IgD-negative memory B cell (primary cell): ENCODE measurements around the gene PEX11G. TPM values are rescaled to one million over a fixed set of nuclear protein-coding genes. Genes with fewer than 3 reads are reported as not detected.

Experiments
- H3K27ac Mint-ChIP-seq, 3 donors: one replicate each; pipeline ENCODE4 v1.8.0; 2020 to 2022; ENCODE audit warnings: mild to moderate bottlenecking in 3 of 3, mixed read lengths in 3 of 3, moderate library complexity in 1 of 3
- H3K27me3 Mint-ChIP-seq: one replicate; pipeline ENCODE4 v1.8.0; 2021; ENCODE audit warnings: mixed read lengths
- H3K36me3 Mint-ChIP-seq: one replicate; pipeline ENCODE4 v1.8.0; 2020; ENCODE audit warnings: mild to moderate bottlenecking, mixed read lengths
- H3K4me1 Mint-ChIP-seq, 3 donors: one replicate each; pipeline ENCODE4 v1.8.0; 2020 to 2022; ENCODE audit warnings: mixed read lengths in 3 of 3, mild to moderate bottlenecking in 1 of 3
- H3K4me3 Mint-ChIP-seq, 4 donors: one replicate each; pipeline ENCODE4 v1.8.0; 2020 to 2022; ENCODE audit warnings: mild to moderate bottlenecking in 4 of 4, mixed read lengths in 4 of 4, moderate library complexity in 3 of 4
- H3K9me3 Mint-ChIP-seq, 3 donors: one replicate each; pipeline ENCODE4 v1.8.0; 2020 to 2021; ENCODE audit warnings: mixed read lengths in 3 of 3, mild to moderate bottlenecking in 1 of 3
- polyA plus RNA-seq: library from polyadenylated mRNA; unstranded; fragments of 300-500 nt; fragmentation: Illumina TruSeq; gene quantifications from one replicate; pipeline ENCODE4 v1.2.3, GENCODE V29; 2021

PEX11G gene
- polyA plus RNA-seq, 1 donor from 2014 or later: 2.8 TPM

DNA sequence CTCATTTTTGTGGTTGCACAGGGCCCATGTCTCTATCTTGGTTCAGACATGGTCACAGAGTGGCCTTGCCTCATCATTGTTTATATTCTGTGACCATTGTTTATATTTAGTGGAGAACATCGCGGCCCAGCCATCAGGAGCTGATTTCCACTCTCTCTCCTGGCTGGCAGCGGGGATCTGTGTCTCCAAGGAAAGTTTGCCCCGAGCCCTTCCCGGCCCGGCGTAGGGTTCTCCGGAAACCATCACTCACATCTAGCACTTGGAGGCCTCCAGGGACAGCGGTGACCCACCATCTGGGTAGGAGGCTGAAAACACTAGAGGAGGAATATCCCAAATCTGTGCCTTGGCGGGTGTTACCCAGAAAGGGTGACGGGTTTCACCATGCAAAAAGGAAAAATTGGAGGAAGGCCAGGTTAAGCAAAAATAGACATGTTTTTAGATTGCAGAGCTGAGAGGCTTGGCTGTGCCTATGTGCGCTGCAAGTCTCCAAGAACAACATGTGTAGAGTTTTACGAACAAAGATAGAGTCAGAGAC, 26.3 kb upstream of the PEX11G start:
- H3K4me1 Mint-ChIP-seq: peaks cover 0 to 7% (median 6%) of the 10 kb centered on the region in 3 donors
- no peaks in the 10 kb centered on the region for H3K36me3 Mint-ChIP-seq
- H3K27ac Mint-ChIP-seq: peak overlapping the region in 1 of 3 donors; percentile 85
- peaks cover 12% of the 10 kb centered on the region for H3K27me3 Mint-ChIP-seq
- no peaks in the 10 kb centered on the region for H3K9me3 Mint-ChIP-seq
- H3K4me3 Mint-ChIP-seq: peak overlapping the region; percentile 38 to 87 (median 67)

DNA sequence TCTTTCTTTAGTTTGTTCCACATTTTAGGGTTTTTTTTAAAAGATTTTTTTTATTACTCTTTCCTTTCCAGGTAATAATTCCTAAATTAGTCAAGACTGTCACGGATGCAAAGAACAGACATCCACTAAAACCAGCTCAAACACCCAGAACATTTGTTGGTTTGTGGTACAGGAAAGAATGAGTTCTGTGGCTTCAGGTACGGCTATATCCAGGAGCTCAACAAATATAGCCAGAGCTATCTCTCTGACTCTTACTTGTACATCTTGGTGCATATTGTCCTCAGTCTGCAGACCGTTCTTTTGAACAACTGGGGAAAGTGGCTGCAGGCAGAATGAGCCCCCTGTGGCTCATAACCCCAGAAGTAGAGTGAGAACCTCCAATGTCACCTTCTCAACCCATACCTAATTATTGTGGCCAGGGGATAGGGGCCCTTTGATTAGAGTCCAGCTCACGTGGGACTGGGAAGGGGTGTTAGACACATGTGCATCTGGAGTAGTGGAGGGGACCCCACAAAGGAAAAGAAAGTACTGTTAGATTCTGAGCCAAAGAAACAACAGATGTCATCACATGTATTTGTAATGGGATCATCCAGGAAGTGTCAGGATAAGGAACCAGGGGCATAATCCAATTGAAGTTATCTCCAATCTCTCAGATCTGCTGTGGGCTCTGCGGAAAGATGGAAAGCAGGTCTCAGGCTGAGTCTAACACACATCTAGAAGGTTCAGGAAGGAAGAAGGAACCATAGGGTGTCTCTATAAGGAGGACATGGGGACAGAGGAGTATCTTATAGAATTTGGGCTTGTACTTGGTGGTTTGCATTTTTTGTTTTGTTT, 25.2 kb upstream of the PEX11G start:
- no peak overlapping the region for H3K27ac Mint-ChIP-seq
- H3K9me3 Mint-ChIP-seq: no peaks in the 10 kb centered on the region
- peaks cover 17% of the 10 kb centered on the region for H3K27me3 Mint-ChIP-seq
- H3K36me3 Mint-ChIP-seq: no peaks in the 10 kb centered on the region
- peaks cover 0 to 7% (median 6%) of the 10 kb centered on the region in 3 donors for H3K4me1 Mint-ChIP-seq
- H3K4me3 Mint-ChIP-seq: peak overlapping the region in 2 of 4 donors; percentile 10 to 22

DNA sequence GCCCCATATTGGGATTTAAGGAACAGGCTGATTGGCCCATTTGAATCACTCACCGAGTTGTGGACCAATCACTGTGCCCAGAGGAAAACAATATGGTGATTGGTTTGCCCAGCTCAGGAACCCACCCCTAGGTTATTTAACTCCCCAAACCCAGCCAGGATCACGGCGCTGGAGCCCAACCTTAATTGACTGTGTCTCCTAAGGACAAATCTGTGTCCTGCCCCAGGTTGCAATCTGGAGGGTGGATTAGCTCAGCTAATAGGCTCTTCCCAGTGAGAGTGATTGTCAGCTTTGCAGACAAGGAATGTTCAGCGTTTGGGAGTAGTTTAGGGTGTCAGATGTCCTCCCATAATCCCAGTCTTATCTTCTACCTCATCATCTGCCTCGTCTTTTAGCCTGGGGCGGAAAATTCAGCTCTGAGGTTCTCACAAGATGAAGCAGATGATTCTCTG, 23.6 kb upstream of the PEX11G start:
- Mint-ChIP-seq H3K27me3 (peaks cover 17% of the 10 kb centered on the region), H3K4me1 (peaks cover 0 to 7% (median 3%) of the 10 kb centered on the region in 3 donors), H3K27ac (no peak overlapping the region), H3K36me3 (no peaks in the 10 kb centered on the region), H3K9me3 (no peaks in the 10 kb centered on the region), H3K4me3 (peak overlapping the region in 1 of 4 donors; percentile 39)

DNA sequence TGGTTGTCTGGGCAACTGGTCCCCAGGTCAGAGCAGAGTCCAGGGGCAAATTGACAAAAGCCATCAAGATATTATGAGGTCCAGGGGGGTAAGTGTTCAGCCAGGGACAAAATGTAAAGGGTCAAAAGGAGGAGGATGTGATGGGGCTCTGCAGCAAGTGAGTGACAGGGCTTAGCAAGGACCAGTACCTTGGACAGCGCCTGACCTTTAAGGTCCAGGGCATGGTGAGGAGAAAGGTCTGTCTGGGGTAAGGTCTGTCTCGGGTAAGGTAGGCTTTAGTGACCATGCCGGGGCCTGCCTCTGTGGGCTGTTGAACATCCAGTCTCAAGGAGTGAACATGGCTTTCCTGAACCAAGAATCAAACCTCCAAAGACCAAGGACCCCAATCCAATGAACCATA, 20.8 kb upstream of the PEX11G start:
- Mint-ChIP-seq H3K36me3 (no peaks in the 10 kb centered on the region), H3K4me3 (no peak overlapping the region), H3K27me3 (peaks cover 25% of the 10 kb centered on the region), H3K9me3 (no peaks in the 10 kb centered on the region), H3K4me1 (peaks cover 0 to 2% (median 0%) of the 10 kb centered on the region in 3 donors), H3K27ac (no peak overlapping the region)

DNA sequence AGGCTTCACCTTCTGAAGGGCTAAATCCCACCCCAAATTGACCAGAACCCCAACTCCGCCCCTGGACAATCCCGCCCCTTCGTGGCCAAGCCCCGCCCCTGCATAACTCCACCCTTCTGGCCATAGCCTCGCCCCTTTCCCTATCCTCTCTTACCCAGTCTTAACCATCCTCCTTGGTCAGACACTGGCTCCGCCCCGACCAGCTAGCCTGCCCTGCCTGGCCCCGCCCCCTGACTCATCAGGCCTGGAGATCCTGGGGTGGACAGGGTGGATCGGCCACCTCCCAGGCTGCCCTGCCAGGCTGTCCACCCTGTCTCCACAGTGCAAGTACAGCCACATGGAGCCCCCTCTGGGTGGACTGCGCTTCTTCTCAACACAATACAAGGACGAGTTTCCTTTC, 19.0 kb upstream of the PEX11G start:
- no peaks in the 10 kb centered on the region for H3K9me3 Mint-ChIP-seq
- no peak overlapping the region for H3K4me3 Mint-ChIP-seq
- H3K27ac Mint-ChIP-seq: no peak overlapping the region
- no peaks in the 10 kb centered on the region for H3K36me3 Mint-ChIP-seq
- H3K4me1 Mint-ChIP-seq: peaks cover 0 to 2% (median 0%) of the 10 kb centered on the region in 3 donors
- peaks cover 26% of the 10 kb centered on the region for H3K27me3 Mint-ChIP-seq

DNA sequence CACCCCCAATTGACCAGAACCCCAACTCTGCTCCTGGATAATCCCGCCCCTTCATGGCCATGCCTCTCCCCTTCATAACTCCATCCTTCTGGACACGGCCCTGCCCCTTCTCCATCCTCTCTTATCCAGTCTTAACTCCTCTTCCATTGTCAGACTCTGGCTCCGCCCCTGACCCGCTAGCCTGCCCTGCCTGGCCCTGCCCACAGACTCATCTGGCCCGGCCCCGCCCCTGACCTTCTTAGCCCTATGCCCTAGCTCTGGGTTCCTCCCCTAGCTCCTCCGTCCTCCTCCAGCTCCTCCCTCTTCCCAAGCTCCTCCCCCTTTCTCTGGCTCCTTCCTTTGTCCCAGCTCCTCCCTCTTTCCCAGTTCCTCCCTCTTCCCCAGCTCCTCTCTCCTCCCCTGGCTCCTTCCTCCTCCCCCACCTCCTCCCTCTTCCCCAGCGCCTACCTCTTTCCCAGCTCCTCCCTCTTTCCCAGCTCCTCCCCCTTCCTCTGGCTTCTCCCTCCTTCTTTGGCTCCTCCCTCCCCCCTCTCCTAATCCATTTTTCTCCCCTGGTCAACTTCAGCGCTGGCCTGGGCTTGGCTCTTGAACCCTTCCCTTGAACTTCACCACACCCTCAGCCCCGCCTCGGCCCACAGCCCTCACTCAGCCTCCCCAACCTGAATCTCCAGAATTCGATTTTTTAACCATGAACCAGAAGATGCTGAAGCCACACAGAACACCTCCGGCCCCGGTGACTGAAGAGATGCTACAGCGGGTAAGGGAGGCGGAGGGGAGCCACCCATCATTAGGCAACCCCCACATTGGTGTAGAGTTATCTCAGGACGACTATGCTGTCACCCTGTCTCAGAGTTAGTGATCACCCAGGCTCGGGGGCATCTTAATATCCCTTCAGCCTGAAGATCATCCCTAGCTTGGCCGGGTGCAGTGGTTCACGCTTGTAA, 17.8 kb upstream of the PEX11G start:
- peaks cover 33% of the 10 kb centered on the region for H3K27me3 Mint-ChIP-seq
- H3K36me3 Mint-ChIP-seq: no peaks in the 10 kb centered on the region
- no peak overlapping the region for H3K27ac Mint-ChIP-seq
- H3K9me3 Mint-ChIP-seq: no peaks in the 10 kb centered on the region
- H3K4me1 Mint-ChIP-seq: peaks cover 0 to 2% (median 0%) of the 10 kb centered on the region in 3 donors
- H3K4me3 Mint-ChIP-seq: peak overlapping the region in 1 of 4 donors; percentile 65

DNA sequence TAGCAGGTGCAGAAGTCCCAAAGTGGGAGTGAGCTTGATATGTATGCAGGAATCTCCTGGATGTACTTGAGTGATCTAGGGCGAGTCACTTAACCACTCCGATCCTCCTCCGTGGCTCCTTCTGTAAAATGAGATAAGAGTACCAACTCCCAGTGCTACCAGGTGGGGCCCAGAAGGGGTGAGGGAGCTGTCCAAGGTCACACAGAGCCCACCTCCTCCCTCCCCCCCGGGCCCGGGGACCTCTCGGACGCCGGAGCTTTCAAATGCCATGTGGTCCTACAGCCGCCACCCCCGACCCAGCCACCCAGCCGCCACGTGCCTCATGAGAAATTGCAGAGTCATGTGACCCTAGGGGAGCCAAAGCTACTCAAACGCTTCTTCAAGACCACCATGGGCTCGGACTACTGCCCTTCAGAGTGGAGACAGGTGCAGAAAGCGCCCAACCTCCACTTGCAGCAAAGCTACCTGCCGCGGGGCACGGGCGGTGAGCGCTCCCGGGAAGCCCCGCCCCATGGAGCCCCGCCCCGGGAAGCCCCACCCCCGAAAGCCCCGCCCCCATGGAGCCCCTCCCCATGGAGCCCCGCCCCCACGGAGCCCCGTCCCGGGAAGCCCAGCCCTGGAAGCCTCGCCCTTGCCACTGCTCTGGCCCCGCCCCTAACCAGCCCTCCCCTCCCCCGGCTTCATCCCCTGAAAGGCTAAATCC, 17.0 kb upstream of the PEX11G start:
- Mint-ChIP-seq H3K27ac (peak overlapping the region in 2 of 3 donors; percentile 42 to 69), H3K27me3 (peaks cover 37% of the 10 kb centered on the region), H3K4me1 (peaks cover 0 to 2% (median 0%) of the 10 kb centered on the region in 3 donors), H3K36me3 (no peaks in the 10 kb centered on the region), H3K4me3 (peak overlapping the region in 3 of 4 donors; percentile 8 to 77 (median 14)), H3K9me3 (no peaks in the 10 kb centered on the region)

DNA sequence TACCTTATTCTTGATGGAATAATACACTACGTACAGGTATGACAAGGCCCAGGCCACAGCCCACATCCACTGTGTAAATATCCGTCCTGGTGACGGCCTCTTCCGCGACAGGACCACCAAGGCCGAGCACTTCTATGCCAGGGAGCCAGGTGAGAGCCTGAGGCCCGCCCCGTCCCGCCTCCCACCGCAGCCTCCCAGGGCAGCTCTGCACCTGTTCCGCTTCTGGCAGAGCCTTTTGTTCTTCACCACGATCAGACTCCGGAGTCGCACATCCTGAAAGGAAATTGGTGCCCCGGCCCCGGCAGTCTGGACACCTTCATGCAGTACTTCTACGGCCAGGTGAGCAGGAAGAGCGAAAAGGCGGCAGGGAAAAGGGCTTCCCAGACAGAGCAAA, 16.4 kb upstream of the PEX11G start:
- Mint-ChIP-seq H3K27ac (peak overlapping the region in 2 of 3 donors; percentile 42 to 69), H3K27me3 (peaks cover 39% of the 10 kb centered on the region), H3K36me3 (no peaks in the 10 kb centered on the region), H3K4me3 (peak overlapping the region in 3 of 4 donors; percentile 8 to 77 (median 14)), H3K4me1 (peaks cover 0 to 2% (median 0%) of the 10 kb centered on the region in 3 donors), H3K9me3 (no peaks in the 10 kb centered on the region)

DNA sequence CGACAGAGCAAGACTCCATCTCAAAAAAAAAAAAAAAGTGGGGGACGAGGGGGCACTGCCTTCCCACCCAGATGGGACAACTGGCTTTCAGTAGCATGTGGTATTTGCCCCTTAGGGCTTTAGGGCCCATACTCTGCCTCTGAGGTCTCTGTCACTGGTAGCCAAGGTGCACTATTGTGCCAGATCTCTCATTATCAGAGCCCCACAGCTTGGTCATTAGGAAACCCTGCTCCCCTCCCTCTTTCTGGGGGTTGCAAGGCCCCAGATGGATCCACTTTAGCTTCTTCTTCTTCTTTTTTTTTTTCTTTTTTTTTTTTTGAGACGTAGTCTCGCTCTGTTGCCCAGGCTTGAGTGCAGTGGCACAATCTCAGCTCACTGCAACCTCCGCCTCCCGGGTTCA, 15.8 kb upstream of the PEX11G start:
- no peak overlapping the region for H3K4me3 Mint-ChIP-seq
- H3K4me1 Mint-ChIP-seq: peaks cover 0 to 2% (median 0%) of the 10 kb centered on the region in 3 donors
- H3K27me3 Mint-ChIP-seq: peaks cover 39% of the 10 kb centered on the region
- H3K36me3 Mint-ChIP-seq: no peaks in the 10 kb centered on the region
- no peak overlapping the region for H3K27ac Mint-ChIP-seq
- no peaks in the 10 kb centered on the region for H3K9me3 Mint-ChIP-seq

DNA sequence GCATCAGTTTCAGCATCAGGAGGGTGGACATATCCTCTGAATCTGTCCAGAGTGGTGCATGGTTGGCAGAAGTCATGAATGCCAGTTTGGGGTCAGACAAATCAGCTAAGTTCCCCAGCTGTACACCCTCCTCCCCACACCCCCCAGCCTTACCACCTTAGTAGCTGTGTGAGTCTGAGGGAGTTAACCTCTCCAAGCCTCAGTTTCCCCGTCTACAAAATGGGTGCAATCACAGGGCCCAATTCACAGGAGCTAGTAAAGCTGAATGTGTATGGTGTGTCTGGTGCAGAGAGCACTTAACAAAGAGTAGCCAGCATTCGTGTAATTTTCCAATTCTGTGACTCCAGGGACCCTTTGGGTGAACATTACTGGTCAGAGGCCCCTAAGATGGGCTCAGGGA, 13.7 kb upstream of the PEX11G start:
- H3K27me3 Mint-ChIP-seq: peaks cover 43% of the 10 kb centered on the region
- peaks cover 0 to 3% (median 2%) of the 10 kb centered on the region in 3 donors for H3K4me1 Mint-ChIP-seq
- H3K9me3 Mint-ChIP-seq: peaks cover 0 to 2% (median 0%) of the 10 kb centered on the region in 3 donors
- no peak overlapping the region for H3K4me3 Mint-ChIP-seq
- no peaks in the 10 kb centered on the region for H3K36me3 Mint-ChIP-seq
- H3K27ac Mint-ChIP-seq: no peak overlapping the region

DNA sequence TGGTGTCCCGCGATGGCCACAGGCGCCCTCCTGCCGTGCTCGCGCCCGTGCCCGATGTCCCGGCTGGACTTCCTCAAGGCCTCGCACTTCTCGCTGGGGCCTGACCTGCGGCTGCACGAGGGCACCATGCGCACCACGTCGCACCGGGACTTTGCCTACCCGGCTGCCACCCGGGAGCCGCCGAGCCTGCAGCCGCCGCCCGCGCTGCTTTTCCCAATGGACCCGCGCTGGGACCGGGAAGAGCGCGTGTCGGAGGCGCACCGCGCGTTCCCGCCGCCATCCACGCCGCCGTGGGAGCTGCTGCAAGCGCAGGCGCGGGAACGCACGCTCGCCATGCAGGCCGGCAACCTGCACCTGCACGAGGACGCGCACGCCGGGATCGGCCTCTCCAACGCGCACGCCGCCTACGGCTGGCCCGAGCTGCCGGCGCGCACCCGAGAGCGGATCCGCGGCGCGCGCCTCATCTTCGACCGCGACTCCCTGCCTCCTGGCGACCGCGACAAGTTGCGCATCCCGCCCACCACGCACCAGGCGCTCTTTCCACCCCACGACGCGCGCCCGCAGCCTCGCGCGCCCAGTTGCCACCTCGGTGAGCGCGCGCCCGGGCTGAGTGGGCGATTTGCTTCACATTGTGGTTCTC, 12.1 kb upstream of the PEX11G start:
- Mint-ChIP-seq H3K27ac (no peak overlapping the region), H3K36me3 (no peaks in the 10 kb centered on the region), H3K4me1 (peaks cover 0 to 4% (median 4%) of the 10 kb centered on the region in 3 donors), H3K27me3 (peaks cover 38% of the 10 kb centered on the region), H3K9me3 (peaks cover 0 to 2% (median 0%) of the 10 kb centered on the region in 3 donors), H3K4me3 (peak overlapping the region in 2 of 4 donors; percentile 16 to 70)

DNA sequence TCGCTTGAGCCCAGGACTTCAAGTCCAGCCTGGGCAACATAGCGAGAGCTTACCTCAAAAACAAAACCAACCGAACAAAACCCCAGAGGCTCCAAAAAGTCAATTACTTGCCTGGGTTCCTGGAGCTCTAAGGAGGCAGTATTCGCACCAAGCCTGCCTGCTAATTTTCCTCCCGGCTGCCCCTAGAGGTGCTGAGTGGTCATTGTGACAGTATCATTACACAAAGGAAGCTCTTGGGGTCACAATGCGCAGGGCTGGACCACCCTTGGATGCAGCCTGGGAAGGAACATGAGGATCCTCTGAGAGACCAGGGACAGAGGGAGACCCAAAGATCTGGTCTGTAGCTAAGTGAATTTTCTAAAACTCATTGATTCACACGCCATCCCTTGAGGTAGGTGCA, 8.5 kb upstream of the PEX11G start:
- Mint-ChIP-seq H3K27ac (peak overlapping the region in 1 of 3 donors; percentile 55), H3K4me1 (peaks cover 0 to 6% (median 2%) of the 10 kb centered on the region in 3 donors), H3K9me3 (peaks cover 0 to 2% (median 0%) of the 10 kb centered on the region in 3 donors), H3K4me3 (peak overlapping the region in 1 of 4 donors; percentile 30), H3K36me3 (no peaks in the 10 kb centered on the region), H3K27me3 (peaks cover 24% of the 10 kb centered on the region)

DNA sequence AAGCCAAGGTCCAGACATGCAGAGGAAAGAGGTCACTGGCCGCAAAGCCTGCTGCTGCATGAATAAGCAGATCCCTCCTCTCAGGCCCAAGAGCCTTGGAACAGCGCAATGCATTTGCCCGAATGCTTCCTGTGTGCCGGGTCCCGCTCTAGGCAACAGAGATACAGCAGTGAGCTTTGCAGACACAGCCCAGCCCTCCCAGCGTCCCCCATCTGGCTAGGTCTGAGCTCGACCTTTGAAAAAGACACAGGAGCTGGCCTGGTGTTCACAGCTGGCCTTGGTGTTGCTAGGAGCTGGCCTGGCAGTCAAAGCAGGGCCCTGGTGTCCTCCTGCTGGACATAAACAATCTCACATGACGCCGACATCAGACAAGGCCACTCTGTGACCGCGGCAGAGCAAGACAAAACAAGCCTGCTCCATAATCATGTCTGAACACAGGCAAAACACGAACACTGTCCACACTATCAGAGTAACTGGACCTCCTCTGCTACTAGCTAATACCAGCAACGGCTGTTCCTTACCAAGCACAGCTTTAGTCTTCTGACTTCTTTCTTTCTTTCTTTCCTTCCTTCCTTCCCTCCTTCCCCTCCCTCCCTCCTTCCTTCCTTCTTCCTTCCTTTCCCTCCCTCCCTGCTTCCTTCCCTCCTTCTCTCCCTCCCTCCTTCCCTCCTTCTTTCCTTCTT, 5.7 kb upstream of the PEX11G start:
- Mint-ChIP-seq H3K27ac (peak overlapping the region in 1 of 3 donors; percentile 42), H3K27me3 (peaks cover 15% of the 10 kb centered on the region), H3K36me3 (no peaks in the 10 kb centered on the region), H3K4me3 (peak overlapping the region in 1 of 4 donors; percentile 25), H3K4me1 (peaks cover 1 to 6% (median 2%) of the 10 kb centered on the region in 3 donors), H3K9me3 (peaks cover 0 to 2% (median 0%) of the 10 kb centered on the region in 3 donors)
